GM19467 (cell line): ENCODE data around the gene SCN8A.

Source experiments
- ATAC-seq: cut with Tn5 transposase; IDR thresholded peaks from one replicate; pipeline ENCODE4 v1.9.1; 2021; ENCODE audit warnings: mild to moderate bottlenecking, moderate library complexity; ENCODE audit not compliant: unreplicated experiment

The SCN8A gene

DNA sequence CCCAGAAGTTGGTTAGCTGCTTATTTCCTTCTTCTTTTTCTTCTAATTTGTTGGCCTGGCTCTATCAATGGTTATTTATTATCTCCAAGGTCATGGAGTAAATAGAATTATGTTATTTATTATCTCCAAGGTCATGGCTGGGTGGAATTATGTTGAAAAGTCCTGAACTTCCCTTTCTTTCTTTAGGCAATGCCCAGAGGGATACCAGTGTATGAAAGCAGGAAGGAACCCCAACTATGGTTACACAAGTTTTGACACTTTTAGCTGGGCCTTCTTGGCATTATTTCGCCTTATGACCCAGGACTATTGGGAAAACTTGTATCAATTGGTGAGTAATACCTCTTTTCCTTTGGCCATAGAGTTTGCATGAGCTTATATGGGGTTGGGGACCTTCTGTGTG is 111.6 kb downstream of the SCN8A start:
- no peak for ATAC-seq

DNA sequence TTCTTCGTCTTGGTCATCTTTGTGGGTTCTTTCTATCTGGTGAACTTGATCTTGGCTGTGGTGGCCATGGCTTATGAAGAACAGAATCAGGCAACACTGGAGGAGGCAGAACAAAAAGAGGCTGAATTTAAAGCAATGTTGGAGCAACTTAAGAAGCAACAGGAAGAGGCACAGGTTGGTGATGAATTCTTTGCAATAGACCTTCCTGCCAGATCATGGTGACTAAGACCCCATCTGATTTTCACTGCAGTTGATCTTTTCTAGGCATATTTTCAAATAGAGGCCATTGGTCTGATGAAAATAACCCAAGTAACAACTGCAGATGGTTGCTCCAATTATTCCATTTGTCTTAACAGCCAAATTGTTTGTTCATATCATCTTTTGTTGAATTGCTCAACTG is 114.4 kb downstream of the SCN8A start:
- no peak for ATAC-seq

DNA sequence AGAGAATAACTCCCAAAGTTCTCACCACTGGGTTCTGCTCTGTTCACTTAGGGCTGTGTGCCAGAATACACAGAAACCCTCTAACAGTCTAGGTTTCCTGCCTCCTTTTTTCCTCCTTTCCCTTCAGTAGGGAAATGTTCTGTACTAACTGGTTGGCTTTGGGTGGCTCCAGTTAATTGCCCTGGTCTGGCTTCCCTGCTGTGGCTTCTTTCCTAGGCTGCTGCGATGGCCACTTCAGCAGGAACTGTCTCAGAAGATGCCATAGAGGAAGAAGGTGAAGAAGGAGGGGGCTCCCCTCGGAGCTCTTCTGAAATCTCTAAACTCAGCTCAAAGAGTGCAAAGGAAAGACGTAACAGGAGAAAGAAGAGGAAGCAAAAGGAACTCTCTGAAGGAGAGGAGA is 115.2 kb downstream of the SCN8A start:
- ATAC-seq, result no peak

DNA sequence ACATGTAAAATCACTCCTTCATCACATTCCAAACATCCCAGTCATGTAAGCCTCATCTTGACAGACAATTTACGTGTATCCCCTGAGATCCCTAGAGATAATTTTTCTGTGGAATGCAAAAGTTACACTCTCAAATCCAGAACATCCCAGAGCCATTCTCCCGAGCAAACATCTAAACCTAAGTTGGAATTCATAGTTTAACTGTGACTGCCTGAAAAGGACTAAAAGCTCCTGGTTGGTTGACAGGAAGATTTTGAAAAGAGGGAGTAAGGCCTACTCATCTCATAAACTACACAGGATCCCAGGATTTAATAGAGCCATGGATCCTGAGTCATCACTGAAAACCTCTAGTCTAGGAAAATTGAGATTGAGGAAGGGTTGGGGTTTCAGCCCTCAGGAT is 123.6 kb downstream of the SCN8A start:
- ATAC-seq, result no peak

DNA sequence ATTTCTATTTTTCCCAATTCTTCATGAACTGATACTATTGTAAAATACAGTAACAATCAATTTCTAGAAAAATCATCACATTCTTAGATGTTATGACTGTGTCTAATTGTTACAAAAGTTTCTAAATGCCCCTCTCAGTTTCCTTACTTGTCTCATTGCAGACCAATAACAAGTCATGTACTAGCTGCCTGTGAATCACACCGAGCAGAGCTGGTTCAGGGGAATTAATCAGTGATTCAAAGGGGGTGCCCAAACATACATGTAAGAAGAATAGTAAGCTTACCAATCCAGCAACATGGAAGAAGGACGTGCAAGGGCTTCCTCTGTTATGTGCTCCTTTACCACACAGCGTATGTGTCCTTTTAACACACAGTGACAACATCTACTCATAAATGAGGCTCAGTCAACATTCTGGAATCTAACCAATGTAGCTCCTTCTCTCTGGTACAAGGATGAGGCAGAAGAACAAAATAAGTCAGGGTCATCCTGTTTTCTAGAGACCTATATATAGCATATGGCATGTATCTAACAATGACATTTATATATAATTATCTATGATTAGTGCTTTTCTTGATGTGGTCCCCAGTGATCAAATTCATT is 126.4 kb downstream of the SCN8A start:
- ATAC-seq, result no peak

DNA sequence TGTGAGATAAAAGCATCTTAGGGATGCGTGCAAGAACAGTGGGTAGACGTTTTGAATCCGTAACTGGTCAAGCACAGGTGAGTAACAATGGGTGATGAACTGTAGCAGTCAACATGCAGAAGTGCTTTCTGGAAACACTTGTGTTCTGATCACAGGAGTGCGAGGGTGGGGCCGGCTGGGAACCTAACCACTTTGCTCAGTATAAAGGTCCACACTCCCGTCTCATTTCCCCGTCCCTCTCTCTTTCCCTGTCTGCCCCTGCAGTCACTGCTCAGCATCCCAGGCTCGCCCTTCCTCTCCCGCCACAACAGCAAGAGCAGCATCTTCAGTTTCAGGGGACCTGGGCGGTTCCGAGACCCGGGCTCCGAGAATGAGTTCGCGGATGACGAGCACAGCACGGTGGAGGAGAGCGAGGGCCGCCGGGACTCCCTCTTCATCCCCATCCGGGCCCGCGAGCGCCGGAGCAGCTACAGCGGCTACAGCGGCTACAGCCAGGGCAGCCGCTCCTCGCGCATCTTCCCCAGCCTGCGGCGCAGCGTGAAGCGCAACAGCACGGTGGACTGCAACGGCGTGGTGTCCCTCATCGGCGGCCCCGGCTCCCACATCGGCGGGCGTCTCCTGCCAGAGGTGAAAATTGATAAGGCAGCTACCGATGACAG is 130.4 kb downstream of the SCN8A start:
- no peak for ATAC-seq

DNA sequence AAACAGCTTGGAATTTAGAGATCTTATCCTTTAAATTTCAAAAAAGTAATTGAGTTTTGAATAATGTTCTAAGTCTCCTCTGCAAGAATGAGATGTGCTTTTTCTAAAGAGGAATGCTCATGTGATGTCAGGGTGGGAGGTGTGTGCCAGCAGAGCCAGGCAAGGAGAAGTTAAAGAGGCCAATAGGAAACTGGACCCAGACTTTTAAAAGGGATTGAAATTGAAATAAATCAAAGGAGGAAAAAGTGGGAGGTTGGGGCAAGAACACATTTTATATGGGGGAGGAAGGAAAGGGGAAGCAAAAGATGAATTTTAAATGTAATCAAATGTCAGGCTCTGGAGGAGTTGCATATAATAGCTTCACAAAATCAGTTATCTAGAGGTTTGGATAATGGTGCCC is 131.4 kb downstream of the SCN8A start:
- ATAC-seq, result no peak

DNA sequence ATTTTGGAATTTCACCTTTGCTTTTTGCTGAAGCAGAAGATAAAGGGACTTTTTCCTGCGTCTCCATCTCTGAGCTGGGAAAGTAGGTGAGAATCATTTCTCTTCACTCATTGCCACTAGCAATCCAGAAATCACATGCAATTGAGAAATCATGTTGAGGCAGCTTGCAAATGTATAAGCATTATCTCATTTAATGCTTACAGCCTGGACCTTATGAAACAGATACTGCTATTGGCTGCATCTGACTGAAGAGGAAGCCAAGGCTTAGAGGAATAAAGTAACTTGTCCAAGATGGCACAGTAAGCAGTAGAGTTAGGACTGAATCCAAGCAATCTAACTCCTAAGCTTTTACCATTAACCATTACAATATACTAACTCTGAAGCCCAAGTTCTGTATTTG is 135.1 kb downstream of the SCN8A start:
- no peak for ATAC-seq

DNA sequence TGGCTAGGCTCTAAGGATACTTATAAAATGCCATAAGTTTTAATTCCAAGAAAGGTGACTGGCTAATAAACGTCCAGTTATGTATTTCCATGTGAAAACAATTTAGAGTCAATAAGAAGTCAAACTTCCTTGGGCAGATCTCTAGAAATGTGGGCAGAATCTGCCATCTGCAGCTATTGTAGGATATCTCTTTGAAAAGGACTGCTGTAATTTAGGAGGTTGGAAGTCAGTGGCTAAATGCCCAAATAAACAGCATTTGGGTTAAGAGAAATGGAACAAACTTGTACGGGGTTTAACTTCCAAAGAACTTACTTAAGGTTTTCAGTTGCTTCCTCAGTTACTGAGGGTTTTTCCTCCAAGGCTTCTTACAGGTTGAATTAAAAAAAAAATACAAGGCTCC is 135.9 kb downstream of the SCN8A start:
- ATAC-seq, result no peak

DNA sequence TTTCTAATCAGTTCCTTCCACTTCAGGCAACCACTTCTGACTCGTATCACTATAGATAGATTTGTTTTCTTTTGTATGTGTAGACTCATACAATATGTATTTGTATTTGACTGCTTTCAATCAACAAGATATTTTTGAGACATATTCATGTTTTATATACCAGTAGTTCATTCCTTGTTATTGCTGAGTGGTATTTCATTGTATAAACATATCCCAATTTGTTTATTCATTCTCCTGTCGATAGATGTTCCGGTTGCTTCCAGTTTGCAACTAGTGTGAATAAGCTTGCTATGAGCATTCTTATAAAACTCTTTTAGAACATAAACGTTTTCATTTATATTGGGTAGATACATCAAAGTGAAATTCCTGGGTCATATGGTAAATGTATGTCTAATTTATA is 138.3 kb downstream of the SCN8A start:
- ATAC-seq, result no peak

DNA sequence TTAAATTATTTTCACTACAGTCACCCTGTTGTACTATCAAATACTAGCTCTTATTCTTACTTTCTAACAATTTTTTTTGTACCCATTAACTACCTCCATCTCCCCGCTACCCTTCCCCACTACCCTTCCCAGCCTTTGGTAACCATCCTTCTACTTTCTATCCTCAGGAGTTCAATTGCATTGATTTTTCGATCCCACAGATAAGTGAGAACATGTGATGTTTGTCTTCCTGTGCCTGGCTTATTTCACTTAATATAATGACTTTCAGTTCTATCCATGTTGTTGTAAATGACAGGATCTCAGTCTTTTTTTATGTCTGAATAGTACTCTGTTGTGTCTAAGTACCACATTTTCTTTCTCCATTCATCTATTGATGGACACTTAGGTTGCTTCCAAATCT is 139.7 kb downstream of the SCN8A start:
- ATAC-seq, result no peak

DNA sequence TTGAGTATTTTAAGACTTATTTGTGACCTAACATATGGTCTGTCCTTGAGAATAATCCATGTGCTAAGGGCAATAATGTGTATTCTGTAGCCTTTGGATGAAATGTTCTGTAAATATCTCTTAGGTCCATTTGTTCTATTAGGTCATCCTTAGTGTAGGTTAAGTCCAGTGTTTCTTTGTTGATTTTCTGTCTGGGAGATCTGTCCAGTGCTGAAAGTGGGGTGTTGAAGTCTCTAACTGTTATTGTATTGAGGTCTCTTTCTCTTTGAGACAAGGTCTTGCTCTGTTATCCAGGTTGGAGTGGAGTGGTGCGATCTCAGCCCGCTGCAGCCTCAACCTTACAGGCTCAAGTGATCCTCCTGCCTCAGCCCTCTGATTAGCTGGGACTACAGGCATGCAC is 149.5 kb downstream of the SCN8A start:
- no peak for ATAC-seq

DNA sequence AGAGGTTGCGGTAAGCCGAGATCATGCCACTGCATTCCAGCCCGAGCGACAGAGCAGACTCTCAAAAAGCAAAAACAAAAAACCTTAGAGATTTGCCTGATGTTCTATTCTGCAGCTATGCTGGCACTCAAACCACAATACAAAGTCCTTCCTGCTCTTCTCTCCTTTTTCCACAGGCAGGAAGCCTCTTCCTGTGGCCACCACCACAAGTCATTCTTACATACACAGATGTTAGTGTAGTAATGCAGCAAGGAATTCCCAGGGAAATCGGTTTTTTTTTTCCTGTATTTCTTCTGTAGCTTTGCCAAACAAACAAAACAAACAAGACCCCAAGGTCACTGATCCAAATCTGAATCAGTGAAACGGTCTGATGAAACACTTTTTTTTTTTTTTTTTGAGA is 153.2 kb downstream of the SCN8A start:
- ATAC-seq, result no peak

DNA sequence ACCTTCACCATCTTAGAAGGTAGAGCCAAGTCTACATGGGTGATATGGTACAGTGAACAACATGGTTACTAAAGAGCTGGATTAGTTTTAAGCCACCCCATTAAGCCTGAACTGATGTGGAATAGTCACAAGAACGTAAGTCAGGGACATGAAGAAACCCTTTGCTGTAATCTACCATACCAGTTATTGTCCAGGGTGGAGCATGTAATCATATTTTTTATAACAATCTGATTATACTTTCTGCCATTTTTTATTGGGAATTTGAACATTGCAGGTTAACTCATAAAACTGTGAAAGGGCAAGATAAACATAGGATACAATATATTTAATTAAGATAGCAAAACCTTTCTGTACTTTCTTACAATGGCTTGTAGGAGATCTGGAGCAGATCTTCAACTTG is 153.9 kb downstream of the SCN8A start:
- ATAC-seq, result no peak

DNA sequence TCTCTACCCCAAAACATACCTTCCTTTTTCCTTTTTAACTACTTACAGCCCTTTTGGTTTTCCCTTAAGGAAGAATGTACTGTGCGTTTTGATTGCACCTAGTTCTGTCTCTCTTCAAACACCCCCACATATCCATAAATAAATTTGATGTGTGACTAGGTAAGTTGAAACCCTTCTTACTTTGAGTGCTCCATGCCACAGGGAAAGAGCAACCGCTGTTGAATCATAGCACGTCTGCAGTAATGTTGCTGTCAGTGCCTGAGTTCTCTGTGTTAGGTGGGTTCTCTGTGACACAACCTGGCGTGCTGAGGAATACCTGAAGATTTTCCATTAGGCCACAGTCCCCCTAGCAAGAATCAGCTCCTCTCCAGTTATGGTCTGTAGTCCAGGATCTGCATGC is 155.4 kb downstream of the SCN8A start:
- ATAC-seq, result no peak

DNA sequence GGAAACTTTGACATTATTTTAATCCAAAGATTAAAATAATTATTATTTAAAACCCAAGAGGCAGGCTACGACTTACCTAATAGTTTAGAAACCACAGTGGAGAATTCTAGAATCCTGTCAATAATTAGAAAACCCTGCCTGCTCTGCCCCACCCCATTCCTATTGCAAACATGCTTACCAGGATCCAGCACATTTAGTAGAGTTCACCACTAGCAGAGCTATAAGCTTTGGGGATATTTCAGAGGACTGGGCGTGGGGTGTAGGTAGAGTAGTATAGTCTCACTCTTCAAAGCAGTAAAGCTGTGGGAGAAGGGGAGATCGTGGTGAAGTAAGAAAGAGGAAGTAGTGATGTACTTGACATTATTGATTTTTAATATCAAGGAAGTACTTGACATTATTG is 157.2 kb downstream of the SCN8A start:
- ATAC-seq, result no peak

DNA sequence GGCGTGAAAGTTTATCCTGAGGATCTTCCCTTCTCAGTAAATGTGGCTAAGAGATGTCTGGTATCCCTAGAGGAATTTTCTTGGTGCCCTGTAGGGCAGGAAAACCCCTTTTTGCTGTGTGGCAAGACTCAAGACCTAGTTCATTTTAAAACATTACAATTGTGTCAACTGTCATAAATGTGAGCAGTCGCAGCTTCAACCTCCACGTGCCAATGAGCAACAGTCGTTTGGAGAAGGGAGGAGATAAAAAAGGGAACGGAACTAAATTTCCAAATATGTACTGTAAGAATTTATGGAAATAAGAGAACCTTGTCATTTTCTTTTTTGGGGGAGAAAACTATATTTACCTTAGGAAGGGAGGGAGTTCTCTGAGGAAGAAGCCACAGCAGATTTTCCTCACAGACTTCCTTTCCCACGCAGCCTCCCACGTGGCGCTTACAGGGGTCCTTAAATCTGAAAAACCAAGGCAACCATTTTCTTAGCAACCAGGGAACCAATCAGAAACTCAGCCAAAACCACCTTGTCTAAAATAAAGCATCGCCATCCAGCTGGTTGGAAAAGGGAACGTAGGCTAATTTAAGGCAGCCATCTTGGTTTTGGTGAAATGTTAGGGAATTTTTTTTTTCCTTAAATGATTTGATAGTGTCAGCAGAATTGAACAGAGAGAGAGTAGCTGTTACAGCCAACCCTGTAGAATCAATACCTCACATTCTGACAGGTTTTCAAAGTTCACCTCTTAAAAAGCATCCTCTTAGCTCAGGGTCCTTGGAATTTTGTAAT is 158.4 kb downstream of the SCN8A start:
- ATAC-seq, result no peak

DNA sequence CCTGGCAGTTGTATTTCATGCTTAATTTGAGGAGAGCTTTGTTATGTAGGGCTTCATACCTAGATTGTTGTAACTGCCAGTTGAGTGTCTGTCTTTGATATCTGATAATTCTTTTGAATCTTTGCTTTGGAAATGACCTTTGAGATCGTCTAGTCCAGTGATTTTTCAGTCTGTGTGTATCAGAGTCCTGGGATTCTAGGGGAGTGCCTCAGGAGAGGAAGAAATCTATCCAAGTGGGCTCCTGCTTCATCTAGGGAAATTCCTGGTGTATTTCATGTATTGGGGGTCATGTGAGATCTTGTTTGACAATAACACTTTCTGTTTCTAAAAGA is 158.9 kb downstream of the SCN8A start:
- ATAC-seq, result no peak

DNA sequence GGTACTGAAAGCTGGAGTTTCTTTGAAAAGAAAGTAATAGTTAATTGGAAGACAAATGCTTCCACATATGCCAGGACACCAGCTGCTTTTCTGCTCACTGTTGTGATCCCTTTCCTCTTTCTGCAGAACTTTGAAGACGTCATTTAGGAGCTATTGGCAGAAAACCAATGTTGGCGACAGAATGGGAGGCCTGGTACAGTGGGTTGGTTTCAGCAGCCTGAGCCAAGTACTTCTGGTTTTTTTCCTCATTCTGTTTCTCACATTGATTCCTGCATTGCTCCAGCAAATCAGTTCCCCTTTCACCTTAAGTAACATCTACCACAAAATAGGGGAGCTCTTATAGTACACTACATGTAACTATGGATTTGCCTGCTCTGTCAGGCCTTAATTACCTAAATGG is 160.6 kb downstream of the SCN8A start:
- ATAC-seq, result no peak

DNA sequence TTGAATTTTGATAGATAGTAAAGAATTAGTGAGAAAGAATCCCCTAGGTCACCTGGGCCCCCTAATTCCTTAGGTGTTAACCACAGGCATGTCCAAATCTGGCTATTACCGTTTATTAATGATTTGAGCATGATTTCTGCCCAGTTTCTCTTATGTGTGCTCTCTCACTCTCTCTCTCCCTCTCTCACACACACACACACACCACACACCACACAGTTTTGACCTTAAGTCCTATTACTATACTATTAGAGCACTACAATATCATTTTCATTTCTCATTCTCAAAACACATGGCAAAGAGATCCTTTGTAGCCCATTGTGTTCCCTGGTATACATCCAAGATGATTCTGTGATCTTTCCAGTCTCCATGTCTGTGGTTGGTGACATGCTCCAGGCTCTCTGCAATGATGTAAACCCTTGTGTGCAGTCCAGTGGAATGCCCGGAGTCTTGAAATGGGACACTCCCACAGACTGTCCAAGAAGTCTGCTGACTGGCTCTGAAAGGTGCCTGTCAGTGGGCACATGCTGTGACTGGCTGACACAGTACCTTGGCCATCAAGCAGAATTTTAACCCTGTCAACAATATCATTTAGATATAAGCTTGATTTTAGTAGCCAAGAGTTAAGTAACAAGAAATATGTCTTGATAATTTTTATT is 161.3 kb downstream of the SCN8A start:
- no peak for ATAC-seq

DNA sequence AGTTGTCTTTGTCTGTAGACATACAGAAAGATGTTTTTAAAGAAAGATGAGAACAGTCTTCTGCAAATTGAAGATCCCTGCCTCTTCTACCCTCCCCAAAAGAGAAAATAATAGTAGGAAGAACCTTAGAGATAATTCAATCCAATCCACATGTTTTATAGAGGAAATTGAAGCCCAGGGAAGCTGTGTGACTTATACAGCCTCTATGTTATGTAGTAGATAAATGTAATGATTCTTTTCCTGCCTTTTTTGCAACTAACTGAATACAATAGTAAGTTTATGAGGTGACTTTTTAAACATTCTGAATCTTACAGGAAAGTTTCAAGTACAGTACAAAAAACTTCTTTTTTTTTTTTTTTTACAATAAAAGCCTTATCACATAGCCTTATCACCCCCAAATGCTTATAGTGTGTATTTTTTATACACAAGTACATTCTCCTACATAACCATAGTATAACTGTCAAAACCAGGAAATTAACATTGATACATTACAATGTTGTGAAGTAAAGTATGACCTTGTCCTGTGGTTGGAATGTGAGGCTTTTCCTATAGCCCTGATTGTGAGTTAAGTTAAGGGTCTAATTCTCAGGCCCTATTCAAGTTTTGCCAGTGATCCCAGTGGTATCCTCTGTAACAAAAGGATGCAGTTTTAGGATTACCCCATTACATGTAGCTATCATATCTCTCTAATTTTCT is 163.1 kb downstream of the SCN8A start:
- ATAC-seq, result no peak
